Lower leg skin (tissue), 4 donors: ENCODE results near the gene JAK1. TPM values are rescaled to one million over a fixed set of nuclear protein-coding genes. Genes with fewer than 3 reads are reported as not detected.

Experiments used
- DNase-seq, 2 donors: peaks; one replicate each; pipeline ENCODE4 v3.0.0-alpha.2; 2019; ENCODE audit warnings: low spot score in 2 of 2
- H3K4me3 ChIP-seq: fragments of 200-600 bp; sonication (generic); 2 replicates; pipeline ENCODE4 v1.5.1; 2017; ENCODE audit warnings: mild to moderate bottlenecking, low read depth; ENCODE audit not compliant: poor library complexity, severe bottlenecking
- POLR2A ChIP-seq, 2 donors: fragments of 450-650 bp; IDR thresholded peaks; one replicate each; pipeline ENCODE4 v1.6.1; 2016 to 2017; ENCODE audit warnings: antibody characterized with exemption in 2 of 2, mild to moderate bottlenecking in 1 of 2, moderate library complexity in 1 of 2
- WGBS, 2 donors: methylation state at CpG; one replicate each; pipeline ENCODE4 v1.1.5; 2018; 5-methylcytosine and 5-hydroxymethylcytosine counted together
- intact Hi-C: fragments of 100-400 bp; cut with DNase I; formaldehyde crosslinking; loops from one replicate; pipeline ENCODE4 v1.15.0; 2023; ENCODE audit warnings: low total_unique reads
- total RNA-seq, 4 donors: library from RNA; depleted of rRNA; stranded (reverse); fragments of >200 nt; gene quantifications; one replicate each; pipeline ENCODE4 v1.1.0, GENCODE V29; 2016
- TF ChIP-seq, protein P1 (sequence below), 3 donors: fragments of 450-650 bp; IDR thresholded peaks; one replicate each; pipeline ENCODE4 v1.5.1; 2016; ENCODE audit warnings: antibody characterized with exemption in 3 of 3, mild to moderate bottlenecking in 3 of 3, moderate library complexity in 2 of 3

JAK1 gene
- total RNA-seq, 4 donors from 2014 or later = 97.1 to 159 (median 129) TPM

DNA sequence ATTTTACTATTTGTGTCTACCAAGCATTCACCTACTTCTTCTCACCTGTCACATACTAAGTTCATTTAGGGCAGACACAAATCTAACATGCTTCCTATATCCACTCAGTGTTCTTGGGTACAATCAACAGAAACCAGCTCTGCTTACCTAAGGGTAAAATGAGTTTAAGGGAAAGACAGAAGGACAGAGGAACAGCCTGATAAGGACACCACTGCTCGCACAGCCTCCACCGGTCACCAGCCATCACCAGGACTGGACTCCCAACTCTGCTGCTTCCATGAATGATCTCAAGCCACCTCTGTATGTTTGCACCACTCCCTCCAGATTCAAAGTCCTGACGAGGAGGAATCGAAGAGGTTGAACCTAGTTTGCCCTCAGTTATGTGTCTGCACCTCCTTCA is 72.4 kb downstream of the JAK1 start:
- DNase-seq = no peak
- intact Hi-C loops = no loop called here
- WGBS, 2 donors = 94 to 96% methylated on average over 4 of the region's 4 CpGs
- H3K4me3 ChIP-seq = no peak overlapping the region
- TF ChIP-seq POLR2A (IDR thresholded peaks at IDR 0.05) = no peak
- TF ChIP-seq, protein P1, sequence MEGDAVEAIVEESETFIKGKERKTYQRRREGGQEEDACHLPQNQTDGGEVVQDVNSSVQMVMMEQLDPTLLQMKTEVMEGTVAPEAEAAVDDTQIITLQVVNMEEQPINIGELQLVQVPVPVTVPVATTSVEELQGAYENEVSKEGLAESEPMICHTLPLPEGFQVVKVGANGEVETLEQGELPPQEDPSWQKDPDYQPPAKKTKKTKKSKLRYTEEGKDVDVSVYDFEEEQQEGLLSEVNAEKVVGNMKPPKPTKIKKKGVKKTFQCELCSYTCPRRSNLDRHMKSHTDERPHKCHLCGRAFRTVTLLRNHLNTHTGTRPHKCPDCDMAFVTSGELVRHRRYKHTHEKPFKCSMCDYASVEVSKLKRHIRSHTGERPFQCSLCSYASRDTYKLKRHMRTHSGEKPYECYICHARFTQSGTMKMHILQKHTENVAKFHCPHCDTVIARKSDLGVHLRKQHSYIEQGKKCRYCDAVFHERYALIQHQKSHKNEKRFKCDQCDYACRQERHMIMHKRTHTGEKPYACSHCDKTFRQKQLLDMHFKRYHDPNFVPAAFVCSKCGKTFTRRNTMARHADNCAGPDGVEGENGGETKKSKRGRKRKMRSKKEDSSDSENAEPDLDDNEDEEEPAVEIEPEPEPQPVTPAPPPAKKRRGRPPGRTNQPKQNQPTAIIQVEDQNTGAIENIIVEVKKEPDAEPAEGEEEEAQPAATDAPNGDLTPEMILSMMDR (IDR thresholded peaks at IDR 0.05) = no peak

DNA sequence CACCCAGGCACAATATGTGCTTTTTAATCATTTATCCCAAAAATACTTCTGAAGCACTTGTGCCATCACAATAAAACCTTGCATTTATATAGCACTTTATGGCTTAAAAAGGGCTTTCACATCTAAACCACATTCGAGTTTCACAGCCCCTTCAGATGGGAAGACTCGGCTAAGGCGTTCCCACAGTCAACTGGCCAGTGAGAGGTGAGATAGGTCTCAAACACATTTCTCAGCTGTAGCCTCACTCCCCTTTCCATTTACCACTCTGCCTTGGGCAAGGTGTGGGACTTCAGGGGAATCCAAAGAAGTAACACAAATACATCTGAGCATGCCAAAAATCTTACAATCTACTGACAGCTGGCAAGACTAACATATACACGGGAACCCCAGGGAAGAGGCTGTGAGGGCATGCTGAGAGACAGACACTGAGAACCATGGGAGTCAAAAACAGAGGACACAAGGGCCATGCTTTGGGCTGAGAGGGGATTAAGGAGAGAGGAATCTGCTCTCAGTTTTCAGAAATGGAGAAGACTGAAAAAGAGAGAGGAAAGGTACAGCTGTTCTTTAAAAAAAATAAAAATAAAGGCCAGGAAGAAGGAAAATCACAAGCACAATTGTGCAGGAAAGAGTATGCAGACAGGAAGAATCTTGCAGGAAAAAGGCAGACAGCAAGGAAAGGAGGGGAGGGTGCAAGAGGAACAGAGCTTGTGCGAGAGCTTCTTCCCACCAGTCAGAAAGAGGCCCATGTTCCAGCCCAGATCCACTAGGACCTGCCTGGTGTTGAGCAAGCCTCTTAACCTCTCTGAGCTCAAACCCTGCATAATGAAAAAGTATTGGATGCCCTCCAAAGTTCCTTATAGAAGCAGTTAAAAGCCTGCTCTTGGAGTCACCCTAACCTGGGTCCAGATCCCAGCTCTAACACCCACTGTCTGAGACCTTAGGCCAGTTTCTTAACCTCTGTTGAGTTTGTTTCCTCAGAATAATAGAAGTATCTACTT is 73.5 kb downstream of the JAK1 start:
- 57 to 68% methylated on average over 5 of the region's 5 CpGs for WGBS, 2 donors
- TF ChIP-seq POLR2A (IDR thresholded peaks at IDR 0.05) = no peak
- TF ChIP-seq, protein P1 (IDR thresholded peaks at IDR 0.05) = no peak
- no peak for DNase-seq
- intact Hi-C loops = no loop called here
- H3K4me3 ChIP-seq = no peak overlapping the region

DNA sequence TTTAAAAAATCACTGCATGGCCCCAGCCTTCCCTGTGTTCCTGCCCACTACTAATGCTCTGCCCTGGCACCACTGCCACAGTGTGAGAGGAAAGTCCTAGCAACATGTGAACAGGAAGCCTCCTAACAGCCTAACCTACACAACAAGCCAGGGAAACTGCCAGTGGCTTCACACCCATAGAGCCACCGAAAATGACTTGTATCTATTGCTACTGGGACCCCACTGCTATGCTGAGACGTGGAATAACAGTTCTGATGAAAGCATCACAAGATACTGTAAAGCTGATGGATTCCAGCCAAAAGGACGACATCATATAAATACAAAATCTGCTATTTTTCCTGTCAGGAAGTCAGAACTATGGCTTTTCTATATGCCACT is 74.9 kb downstream of the JAK1 start:
- no peak for DNase-seq
- intact Hi-C loops = no loop called here
- WGBS, 2 donors = 28 to 46% methylated on average over 3 of the region's 3 CpGs
- TF ChIP-seq, protein P1 (IDR thresholded peaks at IDR 0.05) = no peak
- no peak for TF ChIP-seq POLR2A (IDR thresholded peaks at IDR 0.05)
- H3K4me3 ChIP-seq = no peak overlapping the region

DNA sequence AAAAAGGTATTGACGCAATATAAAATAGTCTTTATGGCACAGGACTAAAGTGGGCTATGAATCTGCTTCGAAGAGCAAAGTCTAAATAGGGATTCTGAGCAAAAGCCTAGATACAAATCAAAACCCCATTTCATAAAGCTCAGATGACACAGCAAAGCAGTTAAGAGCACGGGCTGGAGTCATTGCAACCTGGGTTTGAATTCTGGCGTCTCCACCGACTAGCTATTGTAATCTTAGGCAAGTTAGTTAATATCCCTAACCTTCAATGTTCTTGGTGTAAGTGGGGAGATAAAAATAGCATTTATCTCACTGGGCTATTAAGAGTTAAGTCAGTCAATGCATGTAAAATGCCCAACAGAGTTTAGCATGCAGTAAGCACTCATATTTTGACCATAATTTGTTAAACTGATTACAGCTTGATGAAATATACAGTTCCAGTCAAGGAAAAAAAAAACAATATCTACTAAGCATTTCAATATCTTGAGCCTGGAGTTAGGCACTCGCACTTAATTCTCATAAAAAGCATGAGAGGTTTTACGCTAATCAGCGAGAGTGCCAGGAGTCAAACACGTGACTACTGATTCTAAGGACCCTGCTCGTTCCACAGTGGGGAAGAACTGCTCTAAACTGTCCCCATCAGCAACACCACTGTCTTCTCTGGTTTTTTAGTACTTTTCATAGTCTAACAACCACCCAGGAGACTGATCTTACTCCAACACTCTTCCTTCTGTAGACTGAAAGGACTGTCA is 75.5 kb downstream of the JAK1 start:
- no peak overlapping the region for H3K4me3 ChIP-seq
- DNase-seq = no peak
- 73 to 78% methylated on average over 10 of the region's 10 CpGs for WGBS, 2 donors
- intact Hi-C loops = no loop called here
- TF ChIP-seq, protein P1 (IDR thresholded peaks at IDR 0.05) = no peak
- TF ChIP-seq POLR2A (IDR thresholded peaks at IDR 0.05) = no peak

DNA sequence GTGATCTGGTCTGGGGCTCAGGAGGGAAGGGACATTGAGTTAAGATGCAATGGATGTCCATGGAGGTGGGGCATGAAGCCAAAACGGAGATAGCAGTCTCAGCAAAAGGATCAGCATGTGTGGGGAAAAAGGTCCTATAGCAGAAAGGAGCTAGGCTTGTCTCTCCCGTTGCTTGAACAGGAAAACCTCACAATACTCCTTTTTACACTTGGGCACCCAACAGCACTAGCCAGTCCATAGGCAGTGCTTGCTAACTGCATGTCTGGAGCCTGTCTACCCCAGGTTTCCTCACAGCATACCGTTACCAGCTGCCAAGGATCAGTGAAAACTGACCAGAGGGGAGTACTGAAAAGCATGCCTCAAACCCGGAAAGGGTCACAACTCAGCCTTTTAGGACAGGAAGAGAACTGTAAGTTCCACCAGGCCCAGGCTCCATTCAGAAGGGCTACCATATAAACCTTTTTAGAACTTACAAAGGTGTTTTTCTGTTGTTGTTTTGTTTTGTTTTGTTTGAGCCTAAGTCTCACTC is 78.6 kb downstream of the JAK1 start:
- intact Hi-C loops = no loop called here
- no peak for DNase-seq
- TF ChIP-seq, protein P1 (IDR thresholded peaks at IDR 0.05) = no peak
- TF ChIP-seq POLR2A (IDR thresholded peaks at IDR 0.05) = no peak
- no peak overlapping the region for H3K4me3 ChIP-seq
- 84 to 94% methylated on average over 4 of the region's 4 CpGs for WGBS, 2 donors
